GM10248 (cell line): Measurements from ENCODE around the gene NR3C2.

Experiments
- CTCF ChIA-PET: fragments of 300-600 bp; sonication (Branson Sonifier 250); formaldehyde crosslinking; extraction: SDS; loops from one replicate; lab custom pipeline; 2021; ENCODE audit warnings: antibody characterized with exemption; lab: Yijun Ruan, JAX
- POLR2A ChIA-PET: fragments of 350-650 bp; sonication (Branson Sonifier 250); formaldehyde crosslinking; extraction: SDS; loops from one replicate; lab custom pipeline; 2020; ENCODE audit warnings: antibody characterized with exemption; lab: Yijun Ruan, JAX
- DNase-seq: peaks from one replicate; pipeline ENCODE4 v3.0.0; 2012; ENCODE audit errors: extremely low spot score
- CTCF ChIP-seq: IDR thresholded peaks from 2 replicates; pipeline ENCODE4 v1.5.1; 2012; ENCODE audit warnings: mild to moderate bottlenecking, low read depth; ENCODE audit errors: extremely low read depth, missing control alignments, control extremely low read depth

Gene NR3C2

GRCh38 chr4:148164557-148164956, 277.7 kb downstream of the NR3C2 start:
- ChIA-PET CTCF (interaction anchor here (1.5 kb wide), 1 partner anchor 10 kb away, joined by 3 read pairs; no protein-coding TSS in a partner anchor), POLR2A (no interaction called here)
- TF ChIP-seq CTCF: no peak
- no peak for DNase-seq

GRCh38 chr4:148162991-148163390, 279.2 kb downstream of the NR3C2 start:
- no peak for DNase-seq
- CTCF ChIA-PET: interaction anchor here (1.1 to 1.8 kb wide), 3 partner anchors 8 to 13 kb away, joined by 3 read pairs; no protein-coding TSS in a partner anchor
- TF ChIP-seq CTCF: no peak
- POLR2A ChIA-PET: no interaction called here

- no peak for TF ChIP-seq CTCF
- POLR2A ChIA-PET: no interaction called here
- DNase-seq: no peak
- CTCF ChIA-PET: interaction anchor here (1.0 to 1.8 kb wide), 3 partner anchors 12 to 13 kb away, joined by 3 read pairs; no protein-coding TSS in a partner anchor
Observed at GRCh38 chr4:148162519-148162918, 279.7 kb downstream of the NR3C2 start.

GRCh38 chr4:148161601-148162000, 280.6 kb downstream of the NR3C2 start:
- ChIA-PET CTCF (interaction anchor here (1.0 to 1.8 kb wide), 2 partner anchors 13 to 14 kb away, joined by 3 read pairs; no protein-coding TSS in a partner anchor), POLR2A (no interaction called here)
- no peak for TF ChIP-seq CTCF
- no peak for DNase-seq

- no peak for DNase-seq
- ChIA-PET POLR2A (no interaction called here), CTCF (interaction anchor here (1.2 kb wide), 1 partner anchor 11 kb away, joined by 3 read pairs; no protein-coding TSS in a partner anchor)
- no peak for TF ChIP-seq CTCF
Observed at GRCh38 chr4:148159793-148160192, 282.4 kb downstream of the NR3C2 start.

- ChIA-PET POLR2A (no interaction called here), CTCF (interaction anchor here (0.7 to 1.3 kb wide), 2 partner anchors 9 to 40 kb away, joined by 3 read pairs; no protein-coding TSS in a partner anchor)
- DNase-seq: no peak
- TF ChIP-seq CTCF: no peak
Observed at GRCh38 chr4:148154769-148155168, 287.4 kb downstream of the NR3C2 start.
